DND-41 (cell line): Measurements from ENCODE around the gene NT5C3A.
"Not testable (repeated sequence)": the region's sequence is repeated elsewhere in the genome, so short reads cannot be mapped to it uniquely, and the experiment has no call there.

Experiments used
- ATAC-seq: fragments of 200-7000 bp; cut with Tn5 transposase; 3 replicates; pipeline ENCODE4 v1.9.1; 2021; ENCODE audit warnings: low read depth; ENCODE audit not compliant: insufficient read depth
- DNase-seq: peaks from one replicate; pipeline ENCODE4 v3.0.0-alpha.2; 2020
- H2AFZ ChIP-seq: 2 replicates; pipeline ENCODE4 v1.6.0; 2012; ENCODE audit warnings: low read depth, low read length
- H3K27ac ChIP-seq: 2 replicates; pipeline ENCODE4 v1.5.1; 2012; ENCODE audit warnings: low read length, inconsistent platforms
- H3K27me3 ChIP-seq: fragments of 200-600 bp; sonication (generic); 2 replicates; pipeline ENCODE4 v1.6.0; 2012; ENCODE audit warnings: low read length, mild to moderate bottlenecking, inconsistent platforms; ENCODE audit not compliant: insufficient read depth, poor library complexity
- H3K36me3 ChIP-seq: 2 replicates; pipeline ENCODE4 v1.5.1; 2012; ENCODE audit warnings: low read length, inconsistent platforms; ENCODE audit not compliant: insufficient read depth
- H3K4me1 ChIP-seq: 2 replicates; pipeline ENCODE4 v1.5.1; 2012; ENCODE audit warnings: mild to moderate bottlenecking, low read length; ENCODE audit not compliant: insufficient read depth
- H3K4me2 ChIP-seq: 2 replicates; pipeline ENCODE4 v1.6.0; 2012; ENCODE audit warnings: mild to moderate bottlenecking, moderate library complexity, low read length, inconsistent platforms; ENCODE audit not compliant: insufficient read depth
- H3K4me3 ChIP-seq, 2 experiments: fragments of 200-600 bp in 1 of 2; shearing (Covaris generic) in 1 of 2; 2 replicates each; pipeline ENCODE4 v1.5.1; 2012 to 2016; ENCODE audit warnings: inconsistent platforms in 2 of 2, low read length in 2 of 2, mild to moderate bottlenecking in 2 of 2, low read depth in 1 of 2, moderate library complexity in 1 of 2
- H3K79me2 ChIP-seq: 2 replicates; pipeline ENCODE4 v1.6.0; 2012; ENCODE audit warnings: low read length, inconsistent platforms; ENCODE audit not compliant: insufficient read depth
- H3K9ac ChIP-seq: 2 replicates; pipeline ENCODE4 v1.6.0; 2012; ENCODE audit warnings: low read depth, mild to moderate bottlenecking, inconsistent platforms, low read length, moderate library complexity
- H3K9me3 ChIP-seq: 2 replicates; pipeline ENCODE4 v1.5.1; 2012; ENCODE audit warnings: low read length, moderate library complexity, mild to moderate bottlenecking, inconsistent platforms; ENCODE audit not compliant: insufficient read depth, severe bottlenecking
- H4K20me1 ChIP-seq: 2 replicates; pipeline ENCODE4 v1.6.0; 2012; ENCODE audit warnings: low read length; ENCODE audit not compliant: insufficient read depth

NT5C3A gene

GRCh38 chr7:32964461-32965159 is 98.0 kb downstream of the NT5C3A start:
- H3K27ac ChIP-seq, DNase-seq, H3K27me3 ChIP-seq, H3K36me3 ChIP-seq, H3K4me3 ChIP-seq, H2AFZ ChIP-seq, H3K9me3 ChIP-seq, H3K79me2 ChIP-seq, H4K20me1 ChIP-seq, H3K4me1 ChIP-seq, H3K9ac ChIP-seq, H3K4me2 ChIP-seq: not testable (repeated sequence)
- peak; percentile 59; the same call in 2 of the 3 replicates for ATAC-seq
